DLD1 (cell line): ENCODE data around the gene ABCC3.
"Not testable (repeated sequence)": the region's sequence is repeated elsewhere in the genome, so short reads cannot be mapped to it uniquely, and the experiment has no call there.

Experiments used
- in situ Hi-C: cut with HindIII; loops from 2 replicates; pipeline ENCODE4 v1.10.0; 2017; ENCODE audit warnings: low sequenced_read_pairs

ABCC3 gene

DNA sequence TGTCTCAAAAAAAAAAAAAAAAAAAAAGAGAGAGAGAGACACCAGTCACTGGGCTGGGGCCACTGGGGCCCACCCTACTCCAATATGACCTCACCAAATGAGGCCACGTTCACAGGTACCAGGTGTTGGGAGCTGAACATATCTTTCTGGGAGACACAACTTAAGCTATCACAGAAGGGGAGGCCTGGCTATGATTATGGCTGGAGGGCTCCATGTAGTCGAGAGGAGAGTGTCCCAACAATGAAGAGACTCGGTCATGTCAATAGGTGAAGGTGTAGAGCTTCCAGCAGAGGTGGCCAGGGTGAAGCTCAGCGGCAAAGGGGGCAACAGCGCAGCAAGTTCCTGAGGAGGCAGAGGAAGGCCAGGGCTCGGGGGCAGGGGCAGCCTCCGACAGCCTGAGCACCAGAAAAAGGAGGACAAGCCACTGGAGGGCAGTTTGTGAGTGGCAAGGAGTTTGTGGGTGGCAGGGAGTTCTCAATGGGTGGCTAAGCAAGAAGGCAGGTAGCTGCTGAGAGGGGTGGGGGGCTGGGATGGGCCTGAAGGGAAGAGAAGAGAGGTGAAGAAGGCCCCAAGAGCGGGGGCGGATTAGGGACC is 28.0 kb downstream of the ABCC3 start:
- in situ Hi-C loops, result no loop called here

DNA sequence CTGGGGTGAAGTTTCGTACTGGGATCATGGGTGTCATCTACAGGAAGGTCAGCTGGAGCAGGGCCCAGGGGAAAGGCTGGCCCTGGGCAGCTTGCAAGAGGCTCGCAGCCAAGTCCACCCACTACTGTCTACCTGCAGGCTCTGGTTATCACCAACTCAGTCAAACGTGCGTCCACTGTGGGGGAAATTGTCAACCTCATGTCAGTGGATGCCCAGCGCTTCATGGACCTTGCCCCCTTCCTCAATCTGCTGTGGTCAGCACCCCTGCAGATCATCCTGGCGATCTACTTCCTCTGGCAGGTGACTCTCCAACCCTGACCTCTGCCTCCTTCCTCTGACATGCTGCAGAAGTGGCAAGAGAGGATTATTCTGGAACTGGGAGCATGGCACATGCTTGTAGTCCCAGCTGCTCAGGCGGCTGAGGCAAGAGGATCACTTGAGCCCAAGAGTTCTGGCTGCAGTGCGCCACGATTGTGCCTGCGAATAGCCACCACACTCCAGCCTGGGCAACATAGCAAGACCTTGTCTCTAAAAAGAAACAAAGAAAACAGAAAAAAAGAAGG is 29.2 kb downstream of the ABCC3 start:
- in situ Hi-C loops, result no loop called here

DNA sequence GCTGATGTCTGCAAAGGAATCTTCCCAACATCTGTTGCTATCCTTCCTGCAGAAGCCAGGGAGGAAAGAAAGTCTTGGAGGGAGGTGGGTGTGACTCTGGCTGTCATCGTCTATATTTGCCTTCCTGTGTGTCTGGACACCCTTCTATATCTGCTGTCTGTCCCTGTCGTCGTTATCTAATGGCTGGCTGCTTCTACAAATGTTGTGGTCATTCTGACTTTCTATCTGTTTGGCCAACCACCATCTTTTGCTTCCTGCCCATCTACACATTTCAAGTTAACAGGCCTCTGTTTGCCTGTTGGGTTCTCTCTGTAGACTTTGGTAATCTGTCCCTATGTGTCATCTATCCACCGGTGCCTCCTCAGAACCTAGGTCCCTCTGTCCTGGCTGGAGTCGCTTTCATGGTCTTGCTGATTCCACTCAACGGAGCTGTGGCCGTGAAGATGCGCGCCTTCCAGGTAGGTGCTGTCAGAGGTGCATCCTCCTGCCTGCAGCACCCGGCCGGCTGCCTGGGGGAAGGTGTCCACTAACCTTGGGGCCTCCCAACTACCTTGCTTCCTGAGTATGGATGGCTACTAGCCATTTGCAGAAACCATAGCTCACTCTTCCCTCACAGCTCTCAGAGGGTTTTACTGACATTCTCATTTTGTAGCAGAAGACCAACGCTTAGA is 30.2 kb downstream of the ABCC3 start:
- in situ Hi-C loops, result no loop called here

- in situ Hi-C loops, result no loop called here
Measured at GRCh38 chr17:50665838-50666237, 31.2 kb downstream of the ABCC3 start.

- in situ Hi-C loops, result no loop called here
Measured at GRCh38 chr17:50666316-50666715, 31.6 kb downstream of the ABCC3 start.

DNA sequence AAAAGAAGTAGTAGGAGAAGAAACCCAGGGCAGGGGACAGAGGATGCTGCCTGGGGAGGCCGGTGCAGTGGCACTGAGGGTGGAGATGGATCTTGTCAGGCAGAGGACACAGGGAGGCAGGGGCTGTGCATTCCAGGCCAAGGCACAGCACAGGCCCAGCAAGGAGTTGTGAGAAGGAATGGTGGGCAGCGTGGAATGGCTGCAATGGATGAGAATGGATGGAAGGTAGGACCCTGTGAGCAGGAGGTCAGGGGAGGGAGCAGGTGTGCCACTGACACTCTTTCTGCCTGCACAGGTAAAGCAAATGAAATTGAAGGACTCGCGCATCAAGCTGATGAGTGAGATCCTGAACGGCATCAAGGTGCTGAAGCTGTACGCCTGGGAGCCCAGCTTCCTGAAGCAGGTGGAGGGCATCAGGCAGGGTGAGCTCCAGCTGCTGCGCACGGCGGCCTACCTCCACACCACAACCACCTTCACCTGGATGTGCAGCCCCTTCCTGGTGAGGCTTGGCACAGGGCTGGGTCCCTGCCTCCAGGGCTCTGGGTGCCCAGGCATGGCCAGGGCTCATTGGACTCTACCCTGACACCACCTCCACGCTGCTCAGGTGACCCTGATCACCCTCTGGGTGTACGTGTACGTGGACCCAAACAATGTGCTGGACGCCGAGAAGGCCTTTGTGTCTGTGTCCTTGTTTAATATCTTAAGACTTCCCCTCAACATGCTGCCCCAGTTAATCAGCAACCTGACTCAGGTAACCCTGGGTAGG is 32.8 kb downstream of the ABCC3 start:
- in situ Hi-C loops, result no loop called here

DNA sequence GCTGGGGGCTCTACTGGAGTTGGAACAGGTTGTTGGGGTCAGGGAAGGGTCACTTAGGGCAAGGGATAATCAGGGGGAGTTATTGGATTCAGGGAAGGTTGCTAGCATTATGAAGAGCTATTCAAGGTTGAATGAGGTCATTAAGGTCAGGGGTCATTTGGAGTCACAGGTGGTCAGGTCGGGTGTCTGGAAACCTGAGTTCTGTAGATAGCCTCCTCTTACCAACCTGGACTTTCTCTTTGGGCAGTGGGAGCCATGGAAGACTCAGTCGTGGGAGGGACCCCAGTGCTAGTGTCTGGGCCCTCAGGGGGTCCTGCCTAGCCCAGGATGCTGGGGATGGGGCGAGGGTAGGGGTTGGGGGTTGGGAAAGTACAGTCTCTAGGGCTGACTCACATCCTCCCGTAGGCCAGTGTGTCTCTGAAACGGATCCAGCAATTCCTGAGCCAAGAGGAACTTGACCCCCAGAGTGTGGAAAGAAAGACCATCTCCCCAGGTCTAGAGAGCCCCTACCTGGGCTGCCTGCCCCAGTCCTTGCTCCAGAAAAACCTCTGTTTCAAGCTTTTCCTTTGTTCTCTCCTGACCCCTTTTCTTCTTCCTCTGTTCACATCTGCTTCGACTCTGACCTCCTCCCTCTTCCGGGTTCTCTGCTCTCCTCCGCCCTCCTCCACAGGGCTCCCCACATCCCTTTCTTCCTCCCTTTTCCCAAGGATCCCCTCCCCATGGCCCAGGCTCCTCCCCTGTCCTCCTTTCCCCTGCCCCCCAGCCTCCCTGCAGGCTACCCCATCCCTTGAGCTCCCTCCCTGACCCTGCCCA is 33.5 kb downstream of the ABCC3 start:
- in situ Hi-C loops, result no loop called here

DNA sequence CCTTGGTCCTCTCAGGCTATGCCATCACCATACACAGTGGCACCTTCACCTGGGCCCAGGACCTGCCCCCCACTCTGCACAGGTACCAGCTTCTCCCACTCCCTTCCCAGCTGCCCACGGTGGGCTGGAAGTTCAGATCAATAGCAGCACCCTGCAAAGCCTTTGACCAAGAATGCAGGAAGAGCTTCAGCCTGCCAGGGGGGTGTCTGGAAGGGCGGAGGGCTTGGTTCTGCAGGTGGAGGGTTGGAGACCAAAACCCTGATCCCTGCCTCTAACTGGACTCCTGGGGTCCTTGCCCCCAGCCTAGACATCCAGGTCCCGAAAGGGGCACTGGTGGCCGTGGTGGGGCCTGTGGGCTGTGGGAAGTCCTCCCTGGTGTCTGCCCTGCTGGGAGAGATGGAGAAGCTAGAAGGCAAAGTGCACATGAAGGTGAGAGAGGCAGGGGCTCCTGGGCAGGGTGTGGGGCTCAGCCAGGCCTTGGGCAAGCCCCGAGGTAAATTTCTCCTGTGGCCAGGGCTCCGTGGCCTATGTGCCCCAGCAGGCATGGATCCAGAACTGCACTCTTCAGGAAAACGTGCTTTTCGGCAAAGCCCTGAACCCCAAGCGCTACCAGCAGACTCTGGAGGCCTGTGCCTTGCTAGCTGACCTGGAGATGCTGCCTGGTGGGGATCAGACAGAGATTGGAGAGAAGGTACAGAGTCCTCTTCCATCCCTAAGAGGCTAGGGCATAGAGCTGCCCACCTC is 34.3 kb downstream of the ABCC3 start:
- in situ Hi-C loops, result no loop called here

DNA sequence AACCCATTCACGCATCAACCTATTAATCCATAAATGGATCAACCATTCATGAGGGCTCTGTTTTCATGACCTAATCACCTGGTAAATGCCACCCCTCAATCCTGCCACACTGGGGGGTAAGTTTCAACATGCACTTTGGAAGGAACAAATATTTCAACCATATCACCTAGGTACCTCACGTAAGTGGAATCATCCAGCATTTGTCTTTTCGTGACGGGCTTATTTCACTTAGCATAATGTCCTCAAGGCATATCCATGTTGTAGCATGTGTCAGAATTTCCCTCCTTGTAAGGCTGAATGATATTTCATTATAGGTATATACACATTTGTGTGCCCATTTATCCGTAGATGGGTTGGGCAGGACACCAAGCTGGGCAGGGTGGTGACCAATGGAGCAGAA is 37.4 kb downstream of the ABCC3 start:
- in situ Hi-C loops, result no loop called here

- in situ Hi-C loops, result no loop called here
Measured at GRCh38 chr17:50672831-50673551, 38.3 kb downstream of the ABCC3 start.

GRCh38 chr17:50675190-50675589 is 40.5 kb downstream of the ABCC3 start:
- in situ Hi-C loops, result no loop called here

GRCh38 chr17:50675627-50676026 is 40.9 kb downstream of the ABCC3 start:
- in situ Hi-C loops, result no loop called here

GRCh38 chr17:50676065-50676975 is 41.6 kb downstream of the ABCC3 start:
- in situ Hi-C loops, result no loop called here

- in situ Hi-C loops, result no loop called here
Measured at GRCh38 chr17:50677851-50678375, 43.2 kb downstream of the ABCC3 start.

- in situ Hi-C loops, result no loop called here
Measured at GRCh38 chr17:50679008-50679544, 44.4 kb downstream of the ABCC3 start.

GRCh38 chr17:50680126-50680525 is 45.4 kb downstream of the ABCC3 start:
- in situ Hi-C loops, result no loop called here

DNA sequence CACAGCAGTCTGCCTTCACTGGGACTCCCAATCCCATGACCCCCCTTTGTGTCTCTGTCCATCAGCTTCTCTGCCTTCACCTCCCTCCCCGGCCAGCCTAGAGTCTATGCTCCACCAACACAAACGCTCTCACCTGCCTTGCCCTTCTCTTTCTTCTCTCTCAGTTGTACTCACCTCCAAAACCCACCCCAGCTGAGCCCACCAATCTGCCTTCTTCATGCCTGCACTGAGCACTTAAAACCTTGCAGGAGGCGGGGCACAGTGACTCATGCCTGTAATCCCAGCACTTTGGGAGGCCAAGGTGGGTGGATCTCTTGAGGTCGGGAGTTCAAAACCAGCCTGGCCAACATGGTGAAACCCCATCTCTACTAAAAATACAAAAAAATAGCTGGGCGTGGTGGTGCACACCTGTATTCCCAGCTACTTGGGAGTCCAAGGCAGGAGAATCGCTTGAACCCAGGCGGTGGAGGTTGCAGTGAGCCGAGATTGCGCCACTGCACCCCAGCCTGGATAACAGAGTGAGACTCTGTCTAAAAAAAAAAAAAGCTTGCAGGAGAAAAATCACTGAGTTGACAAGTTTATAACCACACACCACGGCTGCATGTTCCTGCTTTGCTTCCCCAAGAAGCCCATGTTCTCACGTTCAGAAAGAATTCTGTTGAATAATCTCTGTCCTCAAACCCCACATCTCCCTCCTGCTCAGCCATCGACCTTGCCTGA is 46.0 kb downstream of the ABCC3 start:
- in situ Hi-C loops, result not testable (repeated sequence)
